Cardiac septum (tissue), 1 donor: ENCODE results near the gene PAFAH1B2. TPM values are rescaled to one million over a fixed set of nuclear protein-coding genes. Genes with fewer than 3 reads are reported as not detected.
A peak's percentile ranks its signal among the peaks of the same experiment; 100 is the strongest.

ENCODE experiments used
- DNase-seq: peaks from one replicate; pipeline ENCODE4 v3.0.0-alpha.2; 2020; ENCODE audit warnings: low spot score
- intact Hi-C: fragments of 100-400 bp; cut with DNase I; formaldehyde crosslinking; loops from one replicate; pipeline ENCODE4 v1.14.0; 2022
- total RNA-seq: library from RNA; stranded (reverse); fragmentation: NEBNext Ultra II Directional; extraction: Animal tissue kit (Norgen Biotek cat#: 25700); gene quantifications from one replicate; pipeline ENCODE4 v1.2.1, GENCODE V29; 2021
- donor health status: DM: no; HTN: no; CAD: no.

Gene PAFAH1B2
- total RNA-seq, 1 donor from 2014 or later, result 68.9 TPM

DNA sequence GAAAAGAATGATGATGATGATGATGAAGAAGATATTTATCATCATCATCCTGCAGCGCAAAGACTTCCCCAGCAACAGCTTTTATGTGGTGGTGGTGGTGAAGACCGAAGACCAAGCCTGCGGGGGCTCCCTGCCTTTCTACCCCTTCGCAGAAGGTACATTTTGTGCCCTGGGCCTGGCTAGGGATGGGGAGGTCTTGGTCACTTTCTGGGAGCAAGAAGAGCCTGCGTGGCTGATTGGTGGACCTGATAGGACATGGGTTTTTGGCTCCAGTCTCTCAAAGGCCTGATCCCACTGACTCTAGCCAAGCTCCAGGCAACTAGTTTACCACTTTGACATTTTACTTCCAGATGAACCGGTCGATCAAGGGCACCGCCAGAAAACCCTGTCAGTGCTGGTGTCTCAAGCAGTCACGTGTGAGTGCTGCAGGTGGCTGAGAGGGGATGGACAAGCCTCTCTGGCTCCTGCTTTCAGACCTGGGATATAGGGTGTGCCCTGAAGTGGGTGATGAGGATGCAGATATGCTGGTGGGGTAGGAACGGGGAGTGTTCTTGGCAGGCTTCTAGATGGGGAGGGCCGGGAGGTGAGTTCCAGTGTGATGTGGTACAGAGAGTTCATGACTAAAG lies 39.8 kb downstream of the PAFAH1B2 start:
- intact Hi-C loops, result no loop called here
- peak; percentile 55 for DNase-seq

- intact Hi-C loops, result no loop called here
- DNase-seq, result peak; percentile 35
These were observed 41.8 kb downstream of the PAFAH1B2 start for GRCh38 chr11:117185736-117186430.

DNA sequence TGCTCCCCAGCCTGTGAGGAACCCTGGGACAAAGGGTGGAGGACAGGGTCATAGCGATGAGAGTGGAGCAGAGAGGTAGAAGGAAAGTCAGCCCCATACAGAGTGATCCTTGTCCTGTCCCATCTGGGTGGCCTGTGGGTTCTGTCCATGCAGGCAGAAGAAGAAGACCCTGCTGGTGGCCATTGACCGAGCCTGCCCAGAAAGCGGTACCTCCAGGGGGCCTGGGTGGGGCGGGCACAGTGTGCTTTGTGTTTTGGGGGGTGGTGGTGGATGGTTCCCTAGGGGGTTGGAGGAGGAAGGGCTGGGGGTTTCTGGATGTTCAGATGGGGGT lies 42.3 kb downstream of the PAFAH1B2 start:
- intact Hi-C loops, result no loop called here
- DNase-seq, result peak; percentile 66

DNA sequence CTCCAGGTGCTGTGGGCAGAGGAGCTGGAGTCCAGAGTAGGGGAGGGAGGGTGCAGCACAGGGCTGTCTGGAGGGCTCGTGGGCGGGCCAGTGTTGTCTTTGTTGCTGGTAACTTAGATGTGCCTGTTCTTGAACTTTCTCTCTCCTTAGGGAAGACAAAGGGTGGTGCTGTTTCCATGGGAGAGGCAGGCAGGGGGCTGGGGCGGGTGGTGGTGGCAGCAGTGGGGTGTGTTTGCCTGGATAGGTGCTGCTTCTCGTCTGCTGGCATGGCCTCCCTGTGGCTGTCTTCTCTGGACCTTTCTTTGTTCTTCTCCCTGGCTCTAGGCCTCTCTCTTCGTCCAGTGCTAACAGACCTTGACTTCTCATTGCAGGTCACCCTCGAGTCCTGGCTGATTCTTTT lies 42.9 kb downstream of the PAFAH1B2 start:
- peak; percentile 55 for DNase-seq
- intact Hi-C loops, result no loop called here

DNA sequence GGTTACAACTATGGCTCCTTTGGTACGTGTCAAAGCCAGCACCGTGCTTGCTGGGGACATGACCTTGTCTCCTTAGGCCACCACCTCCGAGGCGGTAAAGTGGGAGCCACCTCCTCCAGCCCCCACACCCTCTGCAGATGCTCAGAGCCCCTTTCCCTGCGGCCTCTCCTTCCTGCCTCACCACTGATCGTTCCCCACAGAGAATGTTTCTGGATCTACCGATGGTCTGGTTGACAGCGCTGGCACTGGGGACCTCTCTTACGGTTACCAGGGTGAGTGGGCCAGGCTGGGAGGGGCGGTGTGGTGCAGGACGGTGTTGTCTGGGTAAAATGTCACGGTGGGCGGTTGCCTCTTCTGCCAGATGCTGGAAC lies 43.3 kb downstream of the PAFAH1B2 start:
- intact Hi-C loops, result no loop called here
- DNase-seq, result peak; percentile 59

GRCh38 chr11:117187799-117188481 lies 43.9 kb downstream of the PAFAH1B2 start:
- peak; percentile 67 for DNase-seq
- intact Hi-C loops, result no loop called here

DNA sequence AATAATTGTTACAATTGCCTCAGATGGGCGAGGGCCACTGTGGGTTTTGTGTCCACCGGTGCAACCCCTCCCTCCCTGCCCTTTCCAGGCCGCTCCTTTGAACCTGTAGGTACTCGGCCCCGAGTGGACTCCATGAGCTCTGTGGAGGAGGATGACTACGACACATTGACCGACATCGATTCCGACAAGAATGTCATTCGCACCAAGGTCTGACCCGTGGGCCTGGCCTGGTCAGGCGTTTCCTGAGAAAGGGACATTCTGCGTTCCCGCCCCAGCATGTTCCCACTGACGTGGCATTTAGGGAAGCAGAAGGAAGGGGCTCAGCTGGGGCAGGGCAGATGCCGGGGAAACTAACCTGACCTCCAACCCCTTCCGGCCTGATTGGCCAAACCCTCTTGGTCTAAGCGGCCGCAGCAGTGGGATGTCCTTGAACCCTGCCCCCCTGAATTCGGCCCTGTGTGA lies 44.6 kb downstream of the PAFAH1B2 start:
- peak; percentile 71 for DNase-seq
- intact Hi-C loops, result no loop called here

DNA sequence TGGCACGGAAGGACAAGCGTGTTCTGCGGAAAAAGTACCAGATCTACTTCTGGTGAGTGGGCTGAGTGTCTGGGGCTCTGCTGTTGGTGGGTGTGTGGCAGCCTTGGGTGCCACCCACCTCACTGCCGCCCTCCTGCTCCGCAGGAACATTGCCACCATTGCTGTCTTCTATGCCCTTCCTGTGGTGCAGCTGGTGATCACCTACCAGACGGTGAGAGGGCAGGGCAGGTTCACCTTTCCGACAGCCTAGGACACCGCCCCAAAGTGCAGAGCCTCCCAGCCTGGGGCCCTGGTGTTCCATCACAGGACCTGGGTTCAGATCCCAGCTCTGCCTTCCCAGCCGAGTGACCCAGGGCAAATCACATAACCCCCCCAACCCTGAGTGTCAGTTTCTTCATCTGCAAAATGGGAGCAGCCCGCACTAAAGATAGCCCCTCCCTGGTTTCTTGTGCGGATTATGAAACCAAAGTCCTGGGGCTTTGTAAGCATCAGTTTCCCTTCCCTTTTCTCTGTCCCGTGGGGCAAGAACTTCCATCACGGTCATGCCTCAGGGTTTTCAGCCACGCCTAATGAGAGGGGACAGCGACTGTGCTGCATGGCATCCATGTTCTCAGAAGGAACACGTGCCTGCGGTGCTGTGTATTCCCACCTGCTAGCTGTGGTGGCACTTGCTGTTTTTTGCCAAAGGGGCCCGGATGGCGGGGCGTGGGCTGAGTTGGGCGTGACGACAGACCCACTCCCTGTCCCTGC lies 45.3 kb downstream of the PAFAH1B2 start:
- intact Hi-C loops, result no loop called here
- peak; percentile 53 for DNase-seq

DNA sequence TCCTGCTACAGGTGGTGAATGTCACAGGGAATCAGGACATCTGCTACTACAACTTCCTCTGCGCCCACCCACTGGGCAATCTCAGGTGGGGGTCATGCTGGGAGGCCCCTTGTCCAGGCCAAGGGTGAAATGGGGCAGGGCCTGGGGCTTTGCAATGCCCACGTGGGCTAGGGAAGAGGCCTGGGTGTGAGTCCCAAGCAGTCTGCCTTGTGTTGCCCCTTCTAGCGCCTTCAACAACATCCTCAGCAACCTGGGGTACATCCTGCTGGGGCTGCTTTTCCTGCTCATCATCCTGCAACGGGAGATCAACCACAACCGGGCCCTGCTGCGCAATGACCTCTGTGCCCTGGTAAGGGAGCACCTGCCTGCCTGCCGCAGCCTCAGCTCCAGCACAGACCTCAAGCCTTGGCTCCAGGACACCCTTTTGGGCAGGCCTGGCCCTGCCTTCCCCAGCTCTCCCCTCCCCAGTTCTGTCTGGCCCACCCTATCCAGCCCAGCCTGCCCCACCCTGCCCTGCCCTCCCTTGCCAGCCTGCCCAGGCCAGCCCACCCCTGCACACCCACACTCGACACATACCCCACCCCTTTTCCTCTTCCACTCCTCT lies 46.0 kb downstream of the PAFAH1B2 start:
- intact Hi-C loops, result no loop called here
- DNase-seq, result peak; percentile 35

- peak; percentile 56 for DNase-seq
- intact Hi-C loops, result no loop called here
These were observed 47.8 kb downstream of the PAFAH1B2 start for GRCh38 chr11:117191680-117192400.

DNA sequence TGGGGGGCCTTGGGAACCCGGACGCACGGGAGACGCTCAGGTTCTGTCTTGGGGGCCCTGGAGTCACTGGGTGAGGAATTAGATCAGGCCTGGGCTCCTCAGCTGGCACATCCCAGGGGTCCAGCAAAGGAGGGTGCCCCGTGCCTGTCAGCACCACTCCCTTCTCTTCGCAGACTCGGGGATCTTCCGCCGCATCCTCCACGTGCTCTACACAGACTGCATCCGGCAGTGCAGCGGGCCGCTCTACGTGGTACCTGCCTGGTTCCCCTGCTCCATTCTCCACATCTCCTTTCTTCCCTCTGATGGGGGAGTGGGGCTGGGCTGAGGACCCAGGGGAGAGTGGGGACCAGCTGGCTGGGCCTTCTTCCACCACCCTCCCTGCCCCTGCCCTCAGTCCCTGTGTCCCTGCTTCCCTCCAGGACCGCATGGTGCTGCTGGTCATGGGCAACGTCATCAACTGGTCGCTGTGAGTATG lies 48.4 kb downstream of the PAFAH1B2 start:
- intact Hi-C loops, result no loop called here
- peak; percentile 72 for DNase-seq

DNA sequence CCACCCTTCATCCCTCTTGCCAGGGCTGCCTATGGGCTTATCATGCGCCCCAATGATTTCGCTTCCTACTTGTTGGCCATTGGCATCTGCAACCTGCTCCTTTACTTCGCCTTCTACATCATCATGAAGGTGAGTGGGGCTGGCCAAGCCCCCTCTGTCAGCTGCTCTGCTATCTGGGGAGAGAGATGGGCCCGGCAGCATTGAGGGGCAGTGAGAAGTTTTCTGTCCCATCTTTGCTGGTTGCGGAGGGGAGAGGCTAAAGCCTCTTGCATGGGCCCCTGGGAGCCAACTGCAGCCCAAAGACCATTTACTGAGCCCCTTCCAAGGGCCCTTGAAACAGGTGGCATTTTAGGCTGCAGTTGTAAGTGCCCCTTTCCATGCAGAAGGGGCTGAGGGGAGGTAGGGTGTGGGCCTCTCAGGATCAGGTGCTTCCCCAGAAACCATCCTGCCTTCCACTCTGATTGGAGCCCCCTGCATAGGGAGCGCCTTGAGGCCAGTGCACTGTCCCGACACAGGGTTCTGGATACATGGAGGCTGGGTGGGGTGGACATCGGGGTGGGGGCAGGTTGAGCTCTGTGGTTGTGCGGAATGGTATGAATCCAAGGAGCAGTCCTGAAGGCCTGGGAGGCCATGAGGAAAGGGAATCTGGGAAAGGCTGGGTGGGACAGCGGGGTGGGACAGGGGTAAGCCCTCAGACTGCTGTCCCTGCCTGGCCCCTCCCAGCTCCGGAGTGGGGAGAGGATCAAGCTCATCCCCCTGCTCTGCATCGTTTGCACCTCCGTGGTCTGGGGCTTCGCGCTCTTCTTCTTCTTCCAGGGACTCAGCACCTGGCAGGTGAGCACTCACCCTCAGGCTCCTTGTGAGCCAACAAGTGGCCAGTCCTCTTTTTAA lies 49.3 kb downstream of the PAFAH1B2 start:
- no peak for DNase-seq
- intact Hi-C loops, result no loop called here

DNA sequence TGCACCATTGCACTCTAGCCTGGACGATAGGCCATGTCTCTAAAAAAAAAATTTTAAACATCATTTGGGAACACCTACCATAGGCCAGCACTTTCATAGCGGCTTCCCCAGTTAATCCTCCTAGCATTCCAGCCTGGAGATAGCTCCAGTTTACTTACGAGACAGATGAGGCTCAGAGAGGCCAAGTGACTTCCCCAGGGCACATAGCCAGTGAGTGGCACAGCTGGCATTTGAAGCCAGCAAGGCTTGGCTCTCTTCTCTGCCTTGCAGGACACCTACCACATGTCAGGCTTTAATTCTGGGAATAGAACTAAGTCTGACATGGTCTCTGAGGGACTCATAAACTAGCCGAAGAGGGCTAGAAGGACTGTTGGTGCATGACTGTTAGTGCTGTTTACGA lies 50.2 kb downstream of the PAFAH1B2 start:
- intact Hi-C loops, result no loop called here

GRCh38 chr11:117195258-117195657 lies 51.2 kb downstream of the PAFAH1B2 start:
- no peak for DNase-seq

More for the DNA sequence above, 50.2 kb downstream of the PAFAH1B2 start:
- no peak for DNase-seq

DNA sequence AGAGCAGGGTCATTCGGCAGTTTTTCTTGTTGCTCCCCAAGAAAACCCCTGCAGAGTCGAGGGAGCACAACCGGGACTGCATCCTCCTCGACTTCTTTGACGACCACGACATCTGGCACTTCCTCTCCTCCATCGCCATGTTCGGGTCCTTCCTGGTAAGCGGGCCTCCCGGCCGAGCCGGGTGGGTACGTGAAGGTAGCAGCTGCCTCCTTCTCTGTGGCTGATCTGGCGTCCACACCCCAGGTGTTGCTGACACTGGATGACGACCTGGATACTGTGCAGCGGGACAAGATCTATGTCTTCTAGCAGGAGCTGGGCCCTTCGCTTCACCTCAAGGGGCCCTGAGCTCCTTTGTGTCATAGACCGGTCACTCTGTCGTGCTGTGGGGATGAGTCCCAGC lies 51.7 kb downstream of the PAFAH1B2 start:
- DNase-seq, result no peak
- intact Hi-C loops, result no loop called here

More at GRCh38 chr11:117195258-117195657, 51.2 kb downstream of the PAFAH1B2 start:
- intact Hi-C loops, result no loop called here

DNA sequence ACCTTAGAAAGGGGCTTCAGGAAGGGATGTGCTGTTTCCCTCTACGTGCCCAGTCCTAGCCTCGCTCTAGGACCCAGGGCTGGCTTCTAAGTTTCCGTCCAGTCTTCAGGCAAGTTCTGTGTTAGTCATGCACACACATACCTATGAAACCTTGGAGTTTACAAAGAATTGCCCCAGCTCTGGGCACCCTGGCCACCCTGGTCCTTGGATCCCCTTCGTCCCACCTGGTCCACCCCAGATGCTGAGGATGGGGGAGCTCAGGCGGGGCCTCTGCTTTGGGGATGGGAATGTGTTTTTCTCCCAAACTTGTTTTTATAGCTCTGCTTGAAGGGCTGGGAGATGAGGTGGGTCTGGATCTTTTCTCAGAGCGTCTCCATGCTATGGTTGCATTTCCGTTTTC lies 52.9 kb downstream of the PAFAH1B2 start:
- intact Hi-C loops, result no loop called here
- DNase-seq, result no peak

GRCh38 chr11:117197516-117198456 lies 53.7 kb downstream of the PAFAH1B2 start:
- DNase-seq, result no peak
- intact Hi-C loops, result no loop called here
